SU-DHL-6 (cell line): ENCODE results near the gene RRP1B.
"Not testable (repeated sequence)": the region's sequence is repeated elsewhere in the genome, so short reads cannot be mapped to it uniquely, and the experiment has no call there.

ENCODE experiments used
- H2AFZ ChIP-seq: fragments of 200-600 bp; sonication (generic); 2 replicates; pipeline ENCODE4 v1.6.1; 2014; ENCODE audit warnings: low read depth, mild to moderate bottlenecking, moderate library complexity, mixed read lengths, antibody characterized with exemption, low read length; ENCODE audit not compliant: severe bottlenecking
- H3F3A ChIP-seq: fragments of 200-600 bp; shearing (Covaris generic); 2 replicates; pipeline ENCODE4 v1.6.0; 2016; ENCODE audit warnings: antibody characterized with exemption, mild to moderate bottlenecking; ENCODE audit not compliant: insufficient read depth
- H3K27ac ChIP-seq: fragments of 200-600 bp; sonication (generic); 2 replicates; pipeline ENCODE4 v1.5.1; 2016; ENCODE audit warnings: low read depth, mild to moderate bottlenecking, low read length, moderate library complexity, mixed read lengths
- H3K27me3 ChIP-seq: fragments of 200-600 bp; sonication (generic), shearing (Covaris generic); 2 replicates; pipeline ENCODE4 v1.6.0; 2014; ENCODE audit warnings: mild to moderate bottlenecking, low read length
- H3K36me3 ChIP-seq: fragments of 200-600 bp; sonication (generic); 2 replicates; pipeline ENCODE4 v1.6.1; 2014; ENCODE audit warnings: mild to moderate bottlenecking, low read length, mixed read lengths
- H3K4me2 ChIP-seq: fragments of 300-600, 200-600 bp; shearing (Covaris generic), sonication (generic); 2 replicates; pipeline ENCODE4 v1.6.0; 2014; ENCODE audit warnings: low read length, low read depth, mild to moderate bottlenecking; ENCODE audit not compliant: poor library complexity, severe bottlenecking
- H3K4me3 ChIP-seq: fragments of 200-600 bp; sonication (generic); 2 replicates; pipeline ENCODE4 v1.5.1; 2014; ENCODE audit warnings: antibody characterized with exemption, low read length, mild to moderate bottlenecking, mixed read lengths; ENCODE audit not compliant: insufficient read depth, poor library complexity, severe bottlenecking
- H3K79me2 ChIP-seq: fragments of 200-600 bp; sonication (generic); 2 replicates; pipeline ENCODE4 v1.6.1; 2014; ENCODE audit warnings: mild to moderate bottlenecking, low read length, moderate library complexity; ENCODE audit not compliant: insufficient read depth
- H3K9ac ChIP-seq: fragments of 200-600 bp; sonication (generic); 2 replicates; pipeline ENCODE4 v1.7.0; 2014; ENCODE audit warnings: mild to moderate bottlenecking, low read length
- H3K9me2 ChIP-seq: fragments of 200-600 bp; sonication (generic); replicated peaks from 2 replicates; pipeline ENCODE4 v1.6.1; 2014; ENCODE audit warnings: low read length; ENCODE audit not compliant: insufficient read depth
- H3K9me3 ChIP-seq: fragments of 200-600 bp; sonication (generic); 2 replicates; pipeline ENCODE4 v1.6.1; 2014; ENCODE audit warnings: low read length, mixed read lengths; ENCODE audit not compliant: insufficient read depth
- H4K20me1 ChIP-seq: fragments of 200-600 bp; sonication (generic); 2 replicates; pipeline ENCODE4 v1.6.1; 2014; ENCODE audit warnings: low read depth, mild to moderate bottlenecking, antibody characterized with exemption, low read length, moderate library complexity, mixed read lengths
- CTCF ChIP-seq: fragments of 200-600 bp; sonication (generic); IDR thresholded peaks from one replicate; pipeline ENCODE4 v1.5.1; 2017; ENCODE audit warnings: antibody characterized with exemption, mild to moderate bottlenecking, low read length, moderate library complexity; ENCODE audit not compliant: insufficient read depth, poor library complexity, severe bottlenecking
- EZH2phosphoT487 ChIP-seq: fragments of 200-600 bp; sonication (generic), shearing (Covaris generic); conservative IDR thresholded peaks from 2 replicates; pipeline ENCODE4 v1.6.1; 2018; ENCODE audit warnings: mild to moderate bottlenecking, antibody characterized with exemption, low read length, moderate library complexity, mixed read lengths

Gene RRP1B

GRCh38 chr21:43712268-43712942, 53.0 kb downstream of the RRP1B start:
- Histone ChIP-seq H3F3A (peaks cover 9% of the 10 kb centered on the region; the same call in 1 of the 2 replicates), H3K9me2 (no peaks in the 10 kb centered on the region), H3K4me2 (no peak overlapping the region), H3K9ac (no peak overlapping the region), H4K20me1 (no peaks in the 10 kb centered on the region), H3K79me2 (no peaks in the 10 kb centered on the region), H2AFZ (no peak overlapping the region), H3K9me3 (no peaks in the 10 kb centered on the region; the same call in 1 of the 2 replicates), H3K27ac (no peak overlapping the region), H3K4me3 (no peak overlapping the region), H3K36me3 (no peaks in the 10 kb centered on the region), H3K27me3 (no peaks in the 10 kb centered on the region; the same call in 1 of the 2 replicates)
- TF ChIP-seq EZH2phosphoT487 (no peak), CTCF (no peak)

GRCh38 chr21:43713123-43713522, 53.8 kb downstream of the RRP1B start:
- H3K4me3 ChIP-seq, H3K9me2 ChIP-seq, H3K9me3 ChIP-seq, H2AFZ ChIP-seq, H3K36me3 ChIP-seq, H4K20me1 ChIP-seq, H3K4me2 ChIP-seq, H3K9ac ChIP-seq, H3K27me3 ChIP-seq, H3K79me2 ChIP-seq, H3K27ac ChIP-seq: not testable (repeated sequence)
- H3F3A ChIP-seq = peaks cover 10% of the 10 kb centered on the region; the same call in 1 of the 2 replicates

GRCh38 chr21:43716376-43717165, 57.2 kb downstream of the RRP1B start:
- TF ChIP-seq CTCF = no peak
- Histone ChIP-seq H3K9ac (no peak overlapping the region), H3K27ac (no peak overlapping the region), H3F3A (peaks cover 10% of the 10 kb centered on the region; the same call in 1 of the 2 replicates), H4K20me1 (no peaks in the 10 kb centered on the region), H3K79me2 (no peaks in the 10 kb centered on the region), H3K27me3 (no peaks in the 10 kb centered on the region), H3K4me2 (no peak overlapping the region), H3K36me3 (no peaks in the 10 kb centered on the region), H3K9me3 (no peaks in the 10 kb centered on the region), H3K4me3 (no peak overlapping the region), H2AFZ (no peak overlapping the region), H3K9me2 (no peaks in the 10 kb centered on the region)
